ENCODE data around the gene RDX. TPM values are rescaled to one million over a fixed set of nuclear protein-coding genes. Genes with fewer than 3 reads are reported as not detected.
"Not testable (repeated sequence)": the region's sequence is repeated elsewhere in the genome, so short reads cannot be mapped to it uniquely, and the experiment has no call there.

Gene RDX
- total RNA-seq, 1 experiment from 2014 or later, result 250 TPM

DNA sequence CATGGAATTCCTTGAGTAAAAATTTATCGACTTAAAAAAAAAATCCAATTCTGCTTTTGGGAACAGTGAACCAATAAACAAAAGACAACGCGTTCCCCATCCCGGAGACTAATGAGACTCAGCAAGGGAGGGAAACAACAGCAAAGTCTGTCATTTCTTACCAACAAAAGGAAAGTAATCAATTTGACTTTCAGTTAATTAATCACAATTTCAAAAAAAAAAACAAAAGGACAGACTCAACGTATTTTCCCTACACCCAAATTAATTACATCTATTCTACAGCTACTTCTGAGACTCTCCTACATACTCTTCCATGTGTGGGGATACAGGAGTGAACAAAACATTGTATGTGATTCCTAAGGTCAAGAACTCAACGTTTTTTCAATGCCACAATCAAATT lies 1.9 kb downstream of the RDX start:
- POLR2A ChIA-PET, result no interaction called here
- DNase-seq, result no peak
- TF ChIP-seq, protein P1, sequence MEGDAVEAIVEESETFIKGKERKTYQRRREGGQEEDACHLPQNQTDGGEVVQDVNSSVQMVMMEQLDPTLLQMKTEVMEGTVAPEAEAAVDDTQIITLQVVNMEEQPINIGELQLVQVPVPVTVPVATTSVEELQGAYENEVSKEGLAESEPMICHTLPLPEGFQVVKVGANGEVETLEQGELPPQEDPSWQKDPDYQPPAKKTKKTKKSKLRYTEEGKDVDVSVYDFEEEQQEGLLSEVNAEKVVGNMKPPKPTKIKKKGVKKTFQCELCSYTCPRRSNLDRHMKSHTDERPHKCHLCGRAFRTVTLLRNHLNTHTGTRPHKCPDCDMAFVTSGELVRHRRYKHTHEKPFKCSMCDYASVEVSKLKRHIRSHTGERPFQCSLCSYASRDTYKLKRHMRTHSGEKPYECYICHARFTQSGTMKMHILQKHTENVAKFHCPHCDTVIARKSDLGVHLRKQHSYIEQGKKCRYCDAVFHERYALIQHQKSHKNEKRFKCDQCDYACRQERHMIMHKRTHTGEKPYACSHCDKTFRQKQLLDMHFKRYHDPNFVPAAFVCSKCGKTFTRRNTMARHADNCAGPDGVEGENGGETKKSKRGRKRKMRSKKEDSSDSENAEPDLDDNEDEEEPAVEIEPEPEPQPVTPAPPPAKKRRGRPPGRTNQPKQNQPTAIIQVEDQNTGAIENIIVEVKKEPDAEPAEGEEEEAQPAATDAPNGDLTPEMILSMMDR (IDR thresholded peaks at IDR 0.05; ENCODE audit: insufficient read depth in 1 of 2, low read depth in 1 of 2, low read length in 1 of 2, severe bottlenecking in 1 of 2, unreplicated experiment in 1 of 2), result no peak
- H3K36me3 ChIP-seq (ENCODE audit: control insufficient read depth, insufficient read depth, low read length), result no peaks in the 10 kb centered on the region; the same call in 1 of the 2 replicates
- peaks cover 2% of the 10 kb centered on the region; the same call in 1 of the 2 replicates for H3K9me3 ChIP-seq
- intact Hi-C loops (cut with micrococcal nuclease; ENCODE audit: unreplicated experiment), result loop anchor here (10.0 kb wide), 1 partner anchor 200 kb away; the partner anchor contains the start of gene ZC3H12C
- peaks cover 45% of the 10 kb centered on the region for H3K4me1 ChIP-seq
- peak overlapping the region; percentile 98 for H3K4me3 ChIP-seq (ENCODE audit: low read depth, low read length)
- Mint-ChIP-seq H3K9me3 (ENCODE audit: unreplicated experiment) (no peaks in the 10 kb centered on the region), H3K4me3 (ENCODE audit: unreplicated experiment) (peak overlapping the region; percentile 91), H3K4me1 (ENCODE audit: low read depth, unreplicated experiment) (peaks cover 61% of the 10 kb centered on the region), H3K36me3 (ENCODE audit: insufficient read depth, unreplicated experiment) (peaks cover 64% of the 10 kb centered on the region), H3K27me3 (ENCODE audit: insufficient read depth, unreplicated experiment) (no peaks in the 10 kb centered on the region), H3K27ac (ENCODE audit: unreplicated experiment) (peak overlapping the region; percentile 85)
- CTCF ChIA-PET, result interaction anchor here (0.7 kb wide), 1 partner anchor 78 kb away, joined by 3 read pairs; no protein-coding TSS in a partner anchor
- no TSS peak for BruUV-seq (replicated peaks)
- H3K27me3 ChIP-seq (replicated peaks; ENCODE audit: control insufficient read depth, insufficient read depth, low read length), result no peaks in the 10 kb centered on the region

GRCh38 chr11:110293389-110293788 lies 3.0 kb downstream of the RDX start:
- no peaks in the 10 kb centered on the region for H3K9me3 ChIP-seq
- H3K36me3 ChIP-seq (ENCODE audit: control insufficient read depth, insufficient read depth, low read length), result no peaks in the 10 kb centered on the region; the same call in 1 of the 2 replicates
- no TSS peak for BruUV-seq (replicated peaks)
- peaks cover 63% of the 10 kb centered on the region for H3K36me3 Mint-ChIP-seq (ENCODE audit: insufficient read depth, unreplicated experiment)
- peaks cover 50% of the 10 kb centered on the region for H3K4me1 Mint-ChIP-seq (ENCODE audit: low read depth, unreplicated experiment)
- no peaks in the 10 kb centered on the region for H3K27me3 ChIP-seq (replicated peaks; ENCODE audit: control insufficient read depth, insufficient read depth, low read length)
- no peak overlapping the region for H3K4me3 ChIP-seq (ENCODE audit: low read depth, low read length)
- H3K4me1 ChIP-seq, result peaks cover 34% of the 10 kb centered on the region
- H3K27ac Mint-ChIP-seq (ENCODE audit: unreplicated experiment), result no peak overlapping the region
- no peaks in the 10 kb centered on the region for H3K27me3 Mint-ChIP-seq (ENCODE audit: insufficient read depth, unreplicated experiment)
- no peak for DNase-seq
- TF ChIP-seq, protein P1 (IDR thresholded peaks at IDR 0.05; ENCODE audit: insufficient read depth in 1 of 2, low read depth in 1 of 2, low read length in 1 of 2, severe bottlenecking in 1 of 2, unreplicated experiment in 1 of 2), result no peak
- H3K4me3 Mint-ChIP-seq (ENCODE audit: unreplicated experiment), result peak overlapping the region; percentile 91
- no peaks in the 10 kb centered on the region for H3K9me3 Mint-ChIP-seq (ENCODE audit: unreplicated experiment)
- intact Hi-C loops (cut with micrococcal nuclease; ENCODE audit: unreplicated experiment), result loop anchor here (10.0 kb wide), 1 partner anchor 199 kb away; the partner anchor contains the start of gene ZC3H12C
- CTCF ChIA-PET, result no interaction called here
- POLR2A ChIA-PET, result no interaction called here

DNA sequence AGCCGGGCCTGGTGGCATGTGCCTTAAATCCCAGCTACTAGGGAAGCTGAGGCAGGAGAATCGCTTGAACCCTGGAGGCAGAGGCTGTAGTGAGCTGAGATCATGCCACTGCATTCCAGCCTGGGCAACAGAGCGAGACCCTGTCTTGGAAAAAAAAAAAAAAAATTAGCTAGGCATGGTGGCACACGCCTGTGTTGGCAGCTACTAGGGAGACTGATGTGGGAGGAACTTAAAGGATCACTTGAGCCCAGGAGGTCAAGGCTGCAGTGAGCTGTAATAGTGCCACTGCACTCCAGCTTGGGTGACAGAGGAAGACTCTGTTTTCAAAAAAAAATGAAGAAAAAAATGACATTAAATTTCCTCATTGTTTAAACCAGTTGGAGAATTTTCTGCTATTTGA lies 4.3 kb downstream of the RDX start:
- not testable (repeated sequence) for H3K27ac Mint-ChIP-seq (ENCODE audit: unreplicated experiment); H3K9me3 ChIP-seq; BruUV-seq (replicated peaks); H3K36me3 ChIP-seq (ENCODE audit: control insufficient read depth, insufficient read depth, low read length); DNase-seq; H3K27me3 ChIP-seq (replicated peaks; ENCODE audit: control insufficient read depth, insufficient read depth, low read length); H3K4me3 ChIP-seq (ENCODE audit: low read depth, low read length); H3K27me3 Mint-ChIP-seq (ENCODE audit: insufficient read depth, unreplicated experiment); H3K9me3 Mint-ChIP-seq (ENCODE audit: unreplicated experiment); H3K4me3 Mint-ChIP-seq (ENCODE audit: unreplicated experiment)
- CTCF ChIA-PET, result interaction anchor here (0.7 to 1.0 kb wide), 3 partner anchors 55 to 85 kb away, joined by 3 read pairs; no protein-coding TSS in a partner anchor
- H3K4me1 ChIP-seq, result peaks cover 21% of the 10 kb centered on the region
- H3K4me1 Mint-ChIP-seq (ENCODE audit: low read depth, unreplicated experiment), result peaks cover 38% of the 10 kb centered on the region
- POLR2A ChIA-PET, result interaction anchor here (0.7 kb wide), 1 partner anchor 200 kb away, joined by 6 read pairs; no protein-coding TSS in a partner anchor
- H3K36me3 Mint-ChIP-seq (ENCODE audit: insufficient read depth, unreplicated experiment), result peaks cover 54% of the 10 kb centered on the region
- intact Hi-C loops (cut with micrococcal nuclease; ENCODE audit: unreplicated experiment), result loop anchor here (10.0 kb wide), 1 partner anchor 197 kb away; the partner anchor contains the start of gene ZC3H12C
